Measurements from ENCODE around the gene OR10A5. TPM values are rescaled to one million over a fixed set of nuclear protein-coding genes. Genes with fewer than 3 reads are reported as not detected.
"Not testable (repeated sequence)": the region's sequence is repeated elsewhere in the genome, so short reads cannot be mapped to it uniquely, and the experiment has no call there.

The OR10A5 gene
- total RNA-seq, 2 experiments from 2014 or later, result not detected

DNA sequence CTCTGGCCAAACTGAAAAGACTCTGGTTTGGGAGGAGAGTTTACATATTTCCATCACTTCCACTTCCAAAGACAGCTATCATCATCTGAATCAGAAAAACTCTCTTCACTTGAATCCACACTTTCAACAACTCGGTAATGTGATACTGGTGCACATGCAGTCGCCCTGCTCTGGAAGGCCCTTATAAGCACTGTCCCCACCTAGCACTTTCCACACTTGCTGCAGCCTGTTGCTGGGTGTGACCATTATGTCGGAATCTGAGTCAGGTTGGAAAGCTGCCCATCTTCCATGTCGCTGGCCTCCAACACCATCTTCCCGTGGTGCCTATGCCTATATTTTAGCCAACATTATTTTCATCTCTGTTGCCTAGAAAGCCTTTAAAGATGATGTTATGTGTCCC, 1.1 kb upstream of the OR10A5 start:
- no peaks in the 10 kb centered on the region for H3K4me1 Mint-ChIP-seq
- no peaks in the 10 kb centered on the region for H3K36me3 Mint-ChIP-seq
- POLR2A ChIA-PET, result no interaction called here
- H3K4me3 Mint-ChIP-seq, result no peak overlapping the region
- ATAC-seq (ENCODE audit: low read depth) (no peak), DNase-seq (no peak)
- H3K27me3 Mint-ChIP-seq, result peaks cover 11% of the 10 kb centered on the region
- H3K27ac Mint-ChIP-seq, result no peak overlapping the region
- peaks cover 4% of the 10 kb centered on the region for H3K9me3 Mint-ChIP-seq

DNA sequence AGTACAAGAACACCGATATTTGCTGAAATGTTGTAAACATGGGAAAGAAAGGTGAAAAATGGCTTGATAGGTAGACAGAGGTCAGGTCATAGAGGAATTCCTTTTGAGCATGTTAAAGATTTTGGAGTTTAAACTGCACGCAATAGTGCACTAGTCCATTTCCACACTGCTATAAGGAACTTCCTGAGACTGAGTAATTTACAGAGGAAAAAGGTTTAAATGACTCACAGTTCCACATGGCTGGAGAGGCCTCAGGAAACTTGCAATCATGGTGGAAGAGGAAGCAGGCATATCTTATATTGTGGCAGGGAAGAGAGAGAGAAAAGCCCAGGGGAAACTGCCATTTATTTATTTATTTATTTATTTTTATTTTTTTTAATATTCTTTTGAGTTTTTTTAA, 5.0 kb downstream of the OR10A5 start:
- peaks cover 19% of the 10 kb centered on the region for H3K9me3 Mint-ChIP-seq
- POLR2A ChIA-PET, result no interaction called here
- no peak overlapping the region for H3K4me3 Mint-ChIP-seq
- ATAC-seq (ENCODE audit: low read depth) (no peak), DNase-seq (no peak)
- peaks cover 5% of the 10 kb centered on the region for H3K27me3 Mint-ChIP-seq
- no peak overlapping the region for H3K27ac Mint-ChIP-seq
- no peaks in the 10 kb centered on the region for H3K36me3 Mint-ChIP-seq
- no peaks in the 10 kb centered on the region for H3K4me1 Mint-ChIP-seq

DNA sequence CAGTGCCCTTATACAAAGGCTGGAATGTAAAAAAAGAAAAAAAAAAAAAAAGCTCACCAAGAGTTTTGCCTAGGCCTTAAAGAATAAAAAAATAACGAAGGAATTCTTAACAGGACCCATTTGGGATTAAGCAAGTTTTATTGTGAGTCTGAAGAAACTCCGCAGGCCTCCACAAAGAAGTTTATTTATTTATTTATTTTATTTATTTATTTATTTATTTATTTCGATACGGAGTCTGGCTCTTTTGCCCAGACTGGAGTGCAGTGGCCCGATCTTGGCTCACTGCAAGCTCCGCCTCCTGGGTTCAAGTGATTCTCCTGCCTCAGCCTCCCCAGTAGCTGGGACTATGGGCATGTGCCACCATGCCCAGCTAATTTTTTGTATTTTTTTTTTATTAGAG, 9.3 kb downstream of the OR10A5 start:
- H3K4me1 Mint-ChIP-seq; H3K36me3 Mint-ChIP-seq; DNase-seq; POLR2A ChIA-PET; H3K27me3 Mint-ChIP-seq; H3K4me3 Mint-ChIP-seq; ATAC-seq (ENCODE audit: low read depth); H3K27ac Mint-ChIP-seq: not testable (repeated sequence)
- peaks cover 18% of the 10 kb centered on the region for H3K9me3 Mint-ChIP-seq

DNA sequence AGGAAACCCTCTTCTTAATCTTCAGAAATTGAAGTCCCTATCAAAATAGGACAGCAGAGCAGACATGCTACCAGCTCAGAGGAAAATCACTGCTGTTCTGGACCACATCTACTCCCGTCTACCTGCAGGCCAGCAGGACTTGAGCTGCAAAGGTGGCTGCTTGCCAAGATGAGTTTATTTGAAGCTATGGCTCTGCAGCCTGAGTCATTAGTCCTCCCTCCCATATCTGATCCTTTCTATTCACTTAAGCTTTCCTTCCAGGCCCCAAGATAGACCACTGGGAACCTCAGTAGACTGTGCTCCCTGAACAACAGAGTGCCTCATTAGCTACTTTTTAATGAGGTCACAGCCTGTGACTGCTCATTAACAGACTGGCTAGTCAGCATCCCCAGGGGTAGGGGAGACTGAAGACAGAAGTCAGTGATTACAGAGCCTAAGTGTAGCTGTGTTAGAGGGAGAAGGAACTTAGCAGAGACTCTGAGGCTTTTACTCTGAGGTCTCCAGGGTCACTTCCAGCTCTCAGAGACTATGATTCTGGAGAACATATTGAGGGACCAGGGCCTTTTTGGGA, 10.6 kb downstream of the OR10A5 start:
- no peak for ATAC-seq (ENCODE audit: low read depth)
- no peak for DNase-seq
- H3K4me3 Mint-ChIP-seq, result no peak overlapping the region
- peaks cover 16% of the 10 kb centered on the region for H3K9me3 Mint-ChIP-seq
- peaks cover 5% of the 10 kb centered on the region for H3K4me1 Mint-ChIP-seq
- no peak overlapping the region for H3K27ac Mint-ChIP-seq
- peaks cover 3% of the 10 kb centered on the region for H3K27me3 Mint-ChIP-seq
- no peaks in the 10 kb centered on the region for H3K36me3 Mint-ChIP-seq
- POLR2A ChIA-PET, result no interaction called here

DNA sequence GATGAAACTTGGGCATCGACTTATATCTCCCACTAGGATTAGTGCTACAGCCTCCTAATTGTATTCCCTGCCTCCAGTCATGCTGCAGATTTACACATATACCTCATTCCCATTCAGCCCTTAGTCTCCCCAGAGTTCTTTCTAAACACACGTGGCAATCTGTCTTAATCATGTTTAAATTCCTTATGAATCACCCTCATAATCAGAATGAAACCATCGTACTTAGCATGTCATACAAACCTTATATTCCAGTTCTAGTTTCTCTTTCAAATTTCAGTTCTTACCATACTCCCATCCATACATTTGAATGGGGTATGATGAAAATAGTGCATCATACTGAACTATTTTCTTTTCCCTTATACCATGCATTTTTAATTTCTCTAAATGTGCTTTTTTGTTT, 11.4 kb downstream of the OR10A5 start:
- no peaks in the 10 kb centered on the region for H3K36me3 Mint-ChIP-seq
- no peak overlapping the region for H3K4me3 Mint-ChIP-seq
- H3K4me1 Mint-ChIP-seq, result peaks cover 5% of the 10 kb centered on the region
- H3K27me3 Mint-ChIP-seq, result peaks cover 3% of the 10 kb centered on the region
- H3K9me3 Mint-ChIP-seq, result peaks cover 11% of the 10 kb centered on the region
- H3K27ac Mint-ChIP-seq, result no peak overlapping the region
- no peak for ATAC-seq (ENCODE audit: low read depth)
- no peak for DNase-seq
- POLR2A ChIA-PET, result no interaction called here

DNA sequence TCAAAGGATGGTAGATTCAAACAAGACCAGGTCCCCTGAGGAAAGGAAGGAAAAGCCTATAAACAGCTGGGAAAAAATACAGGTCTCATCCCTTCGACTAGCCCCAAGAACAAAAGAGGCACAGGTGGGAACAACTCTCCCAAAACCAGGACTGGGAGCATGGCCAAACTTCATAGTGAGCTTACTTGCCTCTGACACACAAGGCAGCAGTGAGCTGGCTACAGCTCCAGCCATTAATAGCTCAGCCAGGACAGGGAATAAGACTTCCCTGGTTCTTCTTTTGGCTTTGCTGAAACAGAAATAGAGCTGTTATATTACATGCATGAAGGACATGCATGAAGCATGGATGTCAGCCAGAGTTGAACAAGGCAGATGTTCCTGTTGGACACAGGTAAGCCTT, 17.5 kb downstream of the OR10A5 start, which contains the start of gene OR10A2:
Gene OR10A2, plus strand, starts transcription at position 97 of the 400 bp plus-strand sequence. CDS start 6,698 bp downstream, outside the sequence.
- Mint-ChIP-seq H3K4me1 (no peaks in the 10 kb centered on the region), H3K27me3 (peaks cover 9% of the 10 kb centered on the region), H3K36me3 (no peaks in the 10 kb centered on the region), H3K4me3 (no peak within 1 kb of the TSS), H3K27ac (no peak within 1 kb of the TSS), H3K9me3 (peaks cover 3% of the 10 kb centered on the region)
- POLR2A ChIA-PET, result interaction anchor here (0.6 kb wide), 1 partner anchor 50 kb away, joined by 3 read pairs; no protein-coding TSS in a partner anchor
- ATAC-seq (ENCODE audit: low read depth) (no peak), DNase-seq (no peak)

DNA sequence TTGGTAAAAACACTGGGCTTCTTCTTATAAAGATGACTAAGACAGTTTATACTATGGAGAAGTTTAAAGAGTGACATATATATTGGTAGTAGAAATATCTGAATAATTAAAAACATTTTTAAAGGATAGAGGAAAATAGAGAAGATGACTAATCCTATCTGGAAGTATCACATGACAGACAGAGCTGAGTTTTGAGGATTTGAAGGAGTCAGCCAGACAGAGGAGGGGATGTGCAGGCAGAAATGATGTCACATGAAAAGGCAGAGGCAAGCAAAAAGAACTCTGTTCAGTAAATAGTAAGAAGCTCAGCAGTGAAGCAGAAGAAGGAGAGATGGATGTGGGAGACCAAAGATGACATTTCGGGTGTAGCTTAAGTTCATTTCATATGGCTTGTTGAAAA, 19.0 kb downstream of the OR10A5 start:
- POLR2A ChIA-PET, result interaction anchor here (0.6 kb wide), 1 partner anchor 52 kb away, joined by 3 read pairs; no protein-coding TSS in a partner anchor
- DNase-seq (no peak), ATAC-seq (ENCODE audit: low read depth) (no peak)
- Mint-ChIP-seq H3K4me1 (no peaks in the 10 kb centered on the region), H3K27me3 (peaks cover 9% of the 10 kb centered on the region), H3K9me3 (peaks cover 3% of the 10 kb centered on the region), H3K4me3 (no peak overlapping the region), H3K36me3 (no peaks in the 10 kb centered on the region), H3K27ac (no peak overlapping the region)

DNA sequence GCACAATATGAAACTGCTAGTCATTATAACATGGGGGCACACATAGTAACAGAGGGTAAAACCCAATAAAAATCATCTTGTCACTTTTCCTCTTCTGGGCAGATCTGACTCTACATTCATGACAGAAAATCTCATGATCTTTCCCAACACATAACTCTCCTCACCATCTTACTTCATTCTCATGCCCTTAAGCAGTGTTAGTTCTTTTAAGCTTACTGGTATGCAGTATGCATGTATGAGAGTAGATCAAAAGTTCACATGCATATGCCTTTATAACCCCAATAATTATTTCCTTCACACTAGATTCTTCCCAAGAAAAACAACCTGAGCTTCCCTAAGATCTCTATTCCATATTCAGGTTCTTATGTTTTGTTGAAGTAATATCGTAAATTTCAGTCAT, 25.8 kb downstream of the OR10A5 start:
- no peaks in the 10 kb centered on the region for H3K9me3 Mint-ChIP-seq
- POLR2A ChIA-PET, result interaction anchor here (0.7 kb wide), 1 partner anchor 9 kb away, joined by 5 read pairs; no protein-coding TSS in a partner anchor
- DNase-seq, result no peak
- H3K27ac Mint-ChIP-seq, result no peak overlapping the region
- no peak overlapping the region for H3K4me3 Mint-ChIP-seq
- no peaks in the 10 kb centered on the region for H3K36me3 Mint-ChIP-seq
- peaks cover 4% of the 10 kb centered on the region for H3K27me3 Mint-ChIP-seq
- no peaks in the 10 kb centered on the region for H3K4me1 Mint-ChIP-seq
- ATAC-seq (ENCODE audit: low read depth), result no peak

DNA sequence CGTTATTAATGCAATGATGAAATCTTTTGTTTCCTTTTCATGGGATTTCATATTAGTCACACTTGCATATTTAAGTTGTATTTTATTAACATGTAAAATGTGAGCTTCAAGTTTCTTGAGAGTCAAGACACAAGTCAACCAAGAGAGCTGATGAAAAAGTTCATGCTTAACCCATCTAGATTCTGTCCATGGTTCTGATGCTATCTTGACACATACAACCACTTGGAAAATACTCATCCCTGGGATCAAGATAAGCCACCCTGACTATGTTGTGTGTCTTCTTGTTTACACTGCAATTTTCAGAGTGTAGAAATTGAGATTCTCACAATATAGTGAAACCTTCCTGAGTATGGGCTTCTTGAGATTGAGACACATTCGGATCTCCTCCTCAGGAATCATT, 30.3 kb downstream of the OR10A5 start:
- no peak overlapping the region for H3K27ac Mint-ChIP-seq
- no peaks in the 10 kb centered on the region for H3K4me1 Mint-ChIP-seq
- DNase-seq (no peak), ATAC-seq (ENCODE audit: low read depth) (no peak)
- POLR2A ChIA-PET, result no interaction called here
- H3K36me3 Mint-ChIP-seq, result no peaks in the 10 kb centered on the region
- H3K4me3 Mint-ChIP-seq, result no peak overlapping the region
- no peaks in the 10 kb centered on the region for H3K9me3 Mint-ChIP-seq
- H3K27me3 Mint-ChIP-seq, result no peaks in the 10 kb centered on the region

DNA sequence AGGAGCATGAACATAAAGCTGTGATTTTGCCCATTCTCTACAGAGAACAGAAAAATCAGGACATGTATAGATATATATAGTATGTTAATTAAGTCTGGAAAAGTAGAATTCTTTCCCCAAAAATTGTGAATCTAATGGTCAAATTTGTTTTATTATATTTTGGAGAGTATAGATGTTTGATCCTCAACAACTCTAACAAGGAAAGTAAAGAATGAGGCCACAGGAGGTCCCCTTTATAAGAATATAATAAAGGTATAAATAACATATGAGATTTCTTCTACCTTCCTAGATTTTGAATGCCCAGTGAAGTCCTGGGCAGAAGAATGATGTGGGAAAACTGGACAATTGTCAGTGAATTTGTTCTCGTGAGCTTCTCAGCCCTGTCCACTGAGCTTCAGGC, 30.8 kb downstream of the OR10A5 start, which contains the start of gene OR10A4:
Gene OR10A4, plus strand, starts transcription at position 301 of the 400 bp plus-strand sequence. Its CDS starts 23 bp downstream, at position 324.
- Mint-ChIP-seq H3K36me3 (no peaks in the 10 kb centered on the region), H3K27ac (no peak within 1 kb of the TSS), H3K27me3 (no peaks in the 10 kb centered on the region), H3K9me3 (no peaks in the 10 kb centered on the region), H3K4me1 (no peaks in the 10 kb centered on the region), H3K4me3 (no peak within 1 kb of the TSS)
- no peak for ATAC-seq (ENCODE audit: low read depth)
- DNase-seq, result no peak
- POLR2A ChIA-PET, result no interaction called here

DNA sequence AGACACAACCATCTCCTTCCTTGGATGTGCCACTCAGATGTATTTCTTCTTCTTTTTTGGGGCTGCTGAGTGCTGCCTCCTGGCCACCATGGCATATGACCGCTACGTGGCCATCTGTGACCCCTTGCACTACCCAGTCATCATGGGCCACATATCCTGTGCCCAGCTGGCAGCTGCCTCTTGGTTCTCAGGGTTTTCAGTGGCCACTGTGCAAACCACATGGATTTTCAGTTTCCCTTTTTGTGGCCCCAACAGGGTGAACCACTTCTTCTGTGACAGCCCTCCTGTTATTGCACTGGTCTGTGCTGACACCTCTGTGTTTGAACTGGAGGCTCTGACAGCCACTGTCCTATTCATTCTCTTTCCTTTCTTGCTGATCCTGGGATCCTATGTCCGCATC, 31.4 kb downstream of the OR10A5 start:
- H3K4me1 Mint-ChIP-seq, result no peaks in the 10 kb centered on the region

DNA sequence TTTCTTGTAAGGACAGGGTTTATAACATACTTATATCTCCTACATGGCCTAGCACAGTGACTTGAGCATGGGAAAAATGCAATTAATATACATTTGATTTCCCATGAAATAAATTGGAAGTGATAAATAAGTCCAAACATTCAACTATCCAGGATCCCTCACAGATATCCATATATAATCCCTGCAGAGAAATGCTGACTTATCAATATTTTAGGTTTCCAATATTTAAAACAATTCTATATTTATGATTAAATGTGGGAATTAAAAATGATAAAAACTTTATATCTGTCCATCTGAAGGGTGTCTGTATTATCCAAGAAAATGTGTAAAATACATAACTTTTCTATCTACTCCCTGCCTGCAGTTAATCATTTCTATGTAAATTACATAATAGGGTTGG, 37.3 kb downstream of the OR10A5 start:
- Mint-ChIP-seq H3K27me3 (peaks cover 22% of the 10 kb centered on the region), H3K36me3 (no peaks in the 10 kb centered on the region), H3K4me3 (no peak overlapping the region), H3K4me1 (no peaks in the 10 kb centered on the region), H3K9me3 (no peaks in the 10 kb centered on the region), H3K27ac (no peak overlapping the region)
- POLR2A ChIA-PET, result no interaction called here
- ATAC-seq (ENCODE audit: low read depth) (no peak), DNase-seq (no peak)

More for the DNA sequence above, 31.4 kb downstream of the OR10A5 start:
- Mint-ChIP-seq H3K4me3 (no peak overlapping the region), H3K27ac (no peak overlapping the region), H3K9me3 (no peaks in the 10 kb centered on the region), H3K27me3 (peaks cover 3% of the 10 kb centered on the region), H3K36me3 (no peaks in the 10 kb centered on the region)
- POLR2A ChIA-PET, result no interaction called here
- DNase-seq (no peak), ATAC-seq (ENCODE audit: low read depth) (no peak)

DNA sequence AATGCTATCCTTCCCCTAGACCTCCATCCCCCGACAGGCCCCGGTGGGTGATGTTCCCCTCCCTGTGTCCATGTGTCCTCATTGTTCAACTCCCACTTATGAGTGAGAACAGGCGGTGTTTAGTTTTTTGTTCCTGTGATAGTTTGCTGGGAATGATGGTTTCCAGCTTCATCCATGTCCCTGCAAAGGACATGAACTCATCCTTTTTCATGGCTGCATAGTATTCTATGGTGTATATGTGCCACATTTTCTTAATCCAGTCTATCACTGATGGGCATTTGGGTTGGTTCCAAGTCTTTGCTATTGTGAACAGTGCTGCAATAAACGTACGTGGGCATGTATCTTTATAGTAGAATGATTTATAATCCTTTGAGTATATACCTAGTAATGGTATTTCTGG, 42.2 kb downstream of the OR10A5 start:
- POLR2A ChIA-PET; DNase-seq; H3K27ac Mint-ChIP-seq; H3K4me3 Mint-ChIP-seq; ATAC-seq (ENCODE audit: low read depth); H3K9me3 Mint-ChIP-seq; H3K4me1 Mint-ChIP-seq; H3K36me3 Mint-ChIP-seq: not testable (repeated sequence)
- peaks cover 19% of the 10 kb centered on the region for H3K27me3 Mint-ChIP-seq

DNA sequence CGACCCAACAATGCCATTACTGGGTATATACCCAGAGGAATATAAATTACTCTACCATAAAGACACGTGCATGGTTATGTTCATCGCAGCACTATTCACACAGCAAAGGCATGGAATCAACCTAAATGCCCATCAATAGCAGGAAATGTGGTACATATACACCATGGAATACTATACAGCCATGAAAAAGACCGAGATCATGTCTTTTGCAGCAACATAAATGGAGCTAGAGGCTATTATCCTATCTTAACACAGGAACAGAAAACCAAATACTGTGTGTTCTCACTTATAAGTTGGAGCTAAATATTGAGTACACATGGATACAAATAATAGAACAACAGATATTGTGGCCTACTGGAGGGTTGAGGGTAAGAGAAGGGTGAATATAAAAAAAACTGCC, 43.3 kb downstream of the OR10A5 start:
- no peak overlapping the region for H3K4me3 Mint-ChIP-seq
- H3K4me1 Mint-ChIP-seq, result no peaks in the 10 kb centered on the region
- ATAC-seq (ENCODE audit: low read depth) (no peak), DNase-seq (no peak)
- POLR2A ChIA-PET, result no interaction called here
- no peak overlapping the region for H3K27ac Mint-ChIP-seq
- H3K9me3 Mint-ChIP-seq, result no peaks in the 10 kb centered on the region
- H3K36me3 Mint-ChIP-seq, result no peaks in the 10 kb centered on the region
- peaks cover 17% of the 10 kb centered on the region for H3K27me3 Mint-ChIP-seq
